Ishikawa (cell line): ENCODE results near the gene AGT.

Experiments
- CEBPB ChIP-seq: IDR thresholded peaks from 2 replicates; pipeline ENCODE4 v1.6.1; 2012
- EGR1 ChIP-seq: IDR thresholded peaks from 2 replicates; pipeline ENCODE4 v1.6.1; 2012
- EP300 ChIP-seq: IDR thresholded peaks from 2 replicates; pipeline ENCODE4 v1.6.1; 2012; ENCODE audit warnings: borderline replicate concordance
- FOXM1 ChIP-seq: IDR thresholded peaks from 2 replicates; pipeline ENCODE4 v1.6.1; 2012; ENCODE audit warnings: low read depth, borderline replicate concordance
- NFIC ChIP-seq: IDR thresholded peaks from 2 replicates; pipeline ENCODE4 v1.6.1; 2012
- RAD21 ChIP-seq: IDR thresholded peaks from 2 replicates; pipeline ENCODE4 v1.6.1; 2012; ENCODE audit warnings: low read depth
- TAF1 ChIP-seq: IDR thresholded peaks from 2 replicates; pipeline ENCODE4 v1.6.1; 2012; ENCODE audit warnings: low read depth, mild to moderate bottlenecking
- TCF12 ChIP-seq: IDR thresholded peaks from 2 replicates; pipeline ENCODE4 v1.6.1; 2012; ENCODE audit warnings: low read depth
- TEAD4 ChIP-seq: IDR thresholded peaks from 2 replicates; pipeline ENCODE4 v1.6.1; 2012
- USF1 ChIP-seq: IDR thresholded peaks from 2 replicates; pipeline ENCODE4 v1.6.1; 2012
- YY1 ChIP-seq: IDR thresholded peaks from 2 replicates; pipeline ENCODE4 v1.6.1; 2012; ENCODE audit warnings: low read depth
- TF ChIP-seq, protein P1 (sequence below): IDR thresholded peaks from 2 replicates; pipeline ENCODE4 v1.6.1; 2012; ENCODE audit warnings: low read depth, mild to moderate bottlenecking

- no peak for TF ChIP-seq TAF1
- TF ChIP-seq, protein P1, sequence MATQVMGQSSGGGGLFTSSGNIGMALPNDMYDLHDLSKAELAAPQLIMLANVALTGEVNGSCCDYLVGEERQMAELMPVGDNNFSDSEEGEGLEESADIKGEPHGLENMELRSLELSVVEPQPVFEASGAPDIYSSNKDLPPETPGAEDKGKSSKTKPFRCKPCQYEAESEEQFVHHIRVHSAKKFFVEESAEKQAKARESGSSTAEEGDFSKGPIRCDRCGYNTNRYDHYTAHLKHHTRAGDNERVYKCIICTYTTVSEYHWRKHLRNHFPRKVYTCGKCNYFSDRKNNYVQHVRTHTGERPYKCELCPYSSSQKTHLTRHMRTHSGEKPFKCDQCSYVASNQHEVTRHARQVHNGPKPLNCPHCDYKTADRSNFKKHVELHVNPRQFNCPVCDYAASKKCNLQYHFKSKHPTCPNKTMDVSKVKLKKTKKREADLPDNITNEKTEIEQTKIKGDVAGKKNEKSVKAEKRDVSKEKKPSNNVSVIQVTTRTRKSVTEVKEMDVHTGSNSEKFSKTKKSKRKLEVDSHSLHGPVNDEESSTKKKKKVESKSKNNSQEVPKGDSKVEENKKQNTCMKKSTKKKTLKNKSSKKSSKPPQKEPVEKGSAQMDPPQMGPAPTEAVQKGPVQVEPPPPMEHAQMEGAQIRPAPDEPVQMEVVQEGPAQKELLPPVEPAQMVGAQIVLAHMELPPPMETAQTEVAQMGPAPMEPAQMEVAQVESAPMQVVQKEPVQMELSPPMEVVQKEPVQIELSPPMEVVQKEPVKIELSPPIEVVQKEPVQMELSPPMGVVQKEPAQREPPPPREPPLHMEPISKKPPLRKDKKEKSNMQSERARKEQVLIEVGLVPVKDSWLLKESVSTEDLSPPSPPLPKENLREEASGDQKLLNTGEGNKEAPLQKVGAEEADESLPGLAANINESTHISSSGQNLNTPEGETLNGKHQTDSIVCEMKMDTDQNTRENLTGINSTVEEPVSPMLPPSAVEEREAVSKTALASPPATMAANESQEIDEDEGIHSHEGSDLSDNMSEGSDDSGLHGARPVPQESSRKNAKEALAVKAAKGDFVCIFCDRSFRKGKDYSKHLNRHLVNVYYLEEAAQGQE, result no peak
- TF ChIP-seq EP300, result no peak
- TF ChIP-seq TEAD4, result no peak
- no peak for TF ChIP-seq USF1
- no peak for TF ChIP-seq RAD21
- no peak for TF ChIP-seq CEBPB
- no peak for TF ChIP-seq NFIC
- no peak for TF ChIP-seq TCF12
- no peak for TF ChIP-seq EGR1
- no peak for TF ChIP-seq FOXM1
- TF ChIP-seq YY1, result no peak
Observed at GRCh38 chr1:230737622-230738262, 23.8 kb upstream of the AGT start.
